HG03045 (cell line): ENCODE results near the gene MKRN1.
"Not testable (repeated sequence)": the region's sequence is repeated elsewhere in the genome, so short reads cannot be mapped to it uniquely, and the experiment has no call there.

ENCODE experiments used
- ATAC-seq: cut with Tn5 transposase; IDR thresholded peaks from one replicate; pipeline ENCODE4 v1.9.1; 2021; ENCODE audit warnings: mild to moderate bottlenecking, moderate library complexity; ENCODE audit not compliant: unreplicated experiment

The MKRN1 gene

GRCh38 chr7:140440593-140440992 is 38.7 kb downstream of the MKRN1 start:
- ATAC-seq: no peak

DNA sequence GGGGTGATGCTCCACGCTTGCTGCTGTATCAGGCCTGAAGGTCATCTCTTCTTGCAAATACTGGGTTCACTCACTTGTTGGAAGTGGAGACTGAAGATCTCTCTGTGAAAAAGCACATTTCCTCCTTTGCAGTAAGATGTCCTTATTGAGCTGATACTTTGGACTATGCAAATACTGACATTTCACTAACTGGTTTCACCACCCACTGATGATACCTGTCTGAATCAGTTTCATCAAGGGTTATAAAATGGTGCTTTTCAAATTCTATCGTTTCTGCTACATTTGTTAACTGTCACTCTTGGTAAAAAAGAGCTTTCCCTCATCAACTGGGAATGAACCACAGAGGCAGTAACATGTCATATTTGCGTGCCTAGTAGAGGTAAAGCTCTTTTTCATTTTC is 39.9 kb downstream of the MKRN1 start:
- no peak for ATAC-seq

- no peak for ATAC-seq
Observed at GRCh38 chr7:140435252-140435895, 43.9 kb downstream of the MKRN1 start.

GRCh38 chr7:140433396-140433795 is 45.9 kb downstream of the MKRN1 start:
- ATAC-seq: no peak

GRCh38 chr7:140426130-140426529 is 53.2 kb downstream of the MKRN1 start:
- ATAC-seq: no peak

DNA sequence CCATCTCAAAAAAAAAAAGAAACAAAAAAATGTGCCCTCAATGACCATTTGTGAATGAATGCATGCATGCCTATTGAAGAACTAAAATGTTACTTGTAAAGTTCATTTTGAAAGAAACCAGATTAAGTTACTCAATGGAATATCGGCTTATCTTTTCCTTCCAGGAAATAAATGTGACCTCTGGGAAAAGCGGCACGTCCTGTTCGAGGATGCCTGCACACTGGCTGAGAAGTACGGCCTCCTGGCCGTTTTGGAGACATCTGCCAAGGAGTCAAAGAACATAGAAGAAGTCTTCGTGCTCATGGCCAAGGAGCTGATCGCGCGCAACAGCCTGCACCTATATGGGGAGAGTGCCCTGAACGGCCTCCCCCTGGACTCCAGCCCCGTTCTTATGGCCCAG is 53.6 kb downstream of the MKRN1 start:
- ATAC-seq: no peak

- ATAC-seq: no peak
Observed at GRCh38 chr7:140423501-140423900, 55.8 kb downstream of the MKRN1 start.

GRCh38 chr7:140421521-140421920 is 57.8 kb downstream of the MKRN1 start:
- ATAC-seq: no peak

DNA sequence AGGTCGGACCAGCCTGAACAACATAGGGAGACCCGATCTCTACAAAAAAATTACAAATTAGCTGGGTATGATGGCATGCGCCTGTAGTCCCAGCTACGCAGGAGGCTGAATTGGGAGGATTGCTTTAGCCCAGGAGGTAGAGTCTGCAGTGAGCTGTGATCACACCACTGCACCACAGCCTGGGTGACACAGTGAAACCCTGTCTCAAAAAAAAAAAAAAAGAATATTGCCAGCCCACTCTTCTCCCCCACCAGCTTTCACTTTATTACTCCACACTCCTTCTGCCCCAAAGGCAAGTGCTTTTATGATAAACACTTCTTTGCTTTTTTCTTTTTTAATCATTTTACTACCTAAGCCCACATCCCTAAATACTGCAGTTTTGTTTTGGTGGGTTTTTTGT is 60.7 kb downstream of the MKRN1 start:
- no peak for ATAC-seq

GRCh38 chr7:140418156-140418472 is 61.2 kb downstream of the MKRN1 start:
- ATAC-seq: not testable (repeated sequence)

GRCh38 chr7:140417456-140418155 is 61.7 kb downstream of the MKRN1 start:
- ATAC-seq: no peak

DNA sequence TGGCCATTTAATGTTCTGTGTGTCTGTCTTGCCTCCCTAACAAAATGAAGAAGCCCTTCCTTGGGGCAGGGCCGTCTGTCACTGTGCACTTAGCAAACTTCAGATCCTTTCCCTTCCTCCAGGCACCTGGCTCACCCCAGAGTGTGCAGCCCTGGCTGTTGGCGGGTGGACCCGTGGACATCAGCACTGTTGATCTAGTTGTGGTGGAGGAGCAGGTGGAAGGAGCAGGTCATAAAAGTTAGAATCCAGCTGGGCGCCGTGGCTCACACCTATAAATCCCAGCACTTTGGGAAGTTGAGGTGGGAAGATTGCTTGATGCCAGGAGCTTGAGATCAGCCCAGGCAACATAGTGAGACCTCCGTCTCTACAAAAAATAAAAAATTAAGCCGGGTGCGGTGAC is 62.7 kb downstream of the MKRN1 start:
- ATAC-seq: no peak

GRCh38 chr7:140415816-140416215 is 63.5 kb downstream of the MKRN1 start:
- ATAC-seq: not testable (repeated sequence)

DNA sequence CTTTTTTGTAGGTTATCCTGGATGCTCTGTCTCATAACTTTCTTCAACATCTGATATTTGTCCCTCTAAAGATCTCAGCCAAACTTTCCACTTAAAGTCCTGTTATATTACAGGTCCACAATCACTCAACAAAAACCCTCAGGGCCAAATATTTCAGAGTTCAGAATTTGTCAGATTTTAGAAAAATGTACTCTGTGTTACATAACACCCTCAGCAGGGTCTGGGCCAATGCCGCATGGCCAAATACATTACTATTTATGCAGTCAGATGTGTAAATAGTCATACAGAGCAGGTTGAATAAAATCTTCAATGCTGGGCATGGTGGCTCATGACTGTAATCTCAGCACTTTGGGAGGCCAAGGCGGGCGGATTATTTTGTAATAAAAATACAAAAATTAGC is 63.9 kb downstream of the MKRN1 start:
- ATAC-seq: no peak

DNA sequence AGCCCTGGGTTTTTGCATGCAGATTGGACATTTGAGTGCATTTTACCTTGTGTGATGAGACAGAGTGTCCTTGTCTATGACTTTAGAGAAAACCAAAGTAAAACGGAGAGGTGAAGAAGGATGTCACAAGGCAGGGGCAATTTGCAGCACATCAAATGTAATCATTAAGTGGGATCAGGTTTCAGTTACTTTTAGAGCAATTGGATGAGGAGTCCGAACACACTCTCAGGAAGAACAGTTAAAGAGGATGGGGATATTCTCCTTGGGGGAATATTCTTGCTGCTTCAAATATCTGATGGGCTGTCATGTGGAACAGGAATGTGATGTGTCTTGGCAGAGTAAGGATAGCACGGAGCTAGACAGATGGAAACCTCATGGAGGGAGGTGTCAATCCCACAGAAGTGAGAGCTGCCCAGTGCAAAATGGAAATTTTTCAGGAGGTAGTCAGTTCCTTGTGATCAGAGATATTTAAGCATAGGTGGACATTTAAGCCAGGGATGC is 74.7 kb downstream of the MKRN1 start:
- ATAC-seq: no peak

DNA sequence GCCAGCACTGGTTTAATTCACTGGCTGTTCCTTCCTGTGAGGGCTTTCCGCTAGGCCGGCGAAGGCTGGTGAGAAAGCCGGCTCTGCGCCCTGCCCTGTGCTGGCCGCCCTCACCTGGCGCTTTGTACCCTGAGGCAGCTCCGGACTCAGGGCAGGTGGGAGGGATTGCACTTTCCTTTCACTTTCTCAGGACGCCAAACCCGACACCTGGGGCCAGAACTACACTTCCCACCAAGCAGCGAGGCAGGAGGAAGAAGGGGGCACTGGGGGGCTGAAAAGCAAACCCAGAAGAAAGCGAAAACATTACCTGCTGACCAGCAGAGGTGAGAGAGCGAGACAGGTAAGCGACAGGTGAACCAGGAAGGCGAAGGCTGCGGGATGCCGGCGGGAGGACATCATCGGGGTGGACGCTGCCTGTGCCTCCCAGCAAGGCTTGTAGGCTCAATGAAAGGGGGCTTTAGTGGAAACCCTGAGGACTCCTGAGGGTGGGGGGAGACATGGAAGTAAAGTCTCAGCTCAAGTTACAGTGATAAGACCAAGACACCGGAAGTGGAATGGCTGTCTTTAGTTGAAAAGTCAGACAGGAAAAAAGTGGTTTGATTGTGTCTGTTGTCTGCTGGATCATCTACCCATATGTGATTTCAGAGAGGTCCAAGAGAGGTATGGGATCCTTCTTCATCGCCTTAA is 75.3 kb downstream of the MKRN1 start, which contains the start of gene RAB19:
Gene RAB19 (plus strand): TSS at position 181 of the 687 bp plus-strand sequence. CDS start 3,589 bp downstream, outside the sequence.
- no peak for ATAC-seq
